NCI-H774 (cell line): Measurements from ENCODE around the gene NEU4.
"Not testable (repeated sequence)": the region's sequence is repeated elsewhere in the genome, so short reads cannot be mapped to it uniquely, and the experiment has no call there.

Experiments
- DNase-seq: peaks from one replicate; lab custom pipeline; 2025; lab: John Stamatoyannopoulos, UW

The NEU4 gene

DNA sequence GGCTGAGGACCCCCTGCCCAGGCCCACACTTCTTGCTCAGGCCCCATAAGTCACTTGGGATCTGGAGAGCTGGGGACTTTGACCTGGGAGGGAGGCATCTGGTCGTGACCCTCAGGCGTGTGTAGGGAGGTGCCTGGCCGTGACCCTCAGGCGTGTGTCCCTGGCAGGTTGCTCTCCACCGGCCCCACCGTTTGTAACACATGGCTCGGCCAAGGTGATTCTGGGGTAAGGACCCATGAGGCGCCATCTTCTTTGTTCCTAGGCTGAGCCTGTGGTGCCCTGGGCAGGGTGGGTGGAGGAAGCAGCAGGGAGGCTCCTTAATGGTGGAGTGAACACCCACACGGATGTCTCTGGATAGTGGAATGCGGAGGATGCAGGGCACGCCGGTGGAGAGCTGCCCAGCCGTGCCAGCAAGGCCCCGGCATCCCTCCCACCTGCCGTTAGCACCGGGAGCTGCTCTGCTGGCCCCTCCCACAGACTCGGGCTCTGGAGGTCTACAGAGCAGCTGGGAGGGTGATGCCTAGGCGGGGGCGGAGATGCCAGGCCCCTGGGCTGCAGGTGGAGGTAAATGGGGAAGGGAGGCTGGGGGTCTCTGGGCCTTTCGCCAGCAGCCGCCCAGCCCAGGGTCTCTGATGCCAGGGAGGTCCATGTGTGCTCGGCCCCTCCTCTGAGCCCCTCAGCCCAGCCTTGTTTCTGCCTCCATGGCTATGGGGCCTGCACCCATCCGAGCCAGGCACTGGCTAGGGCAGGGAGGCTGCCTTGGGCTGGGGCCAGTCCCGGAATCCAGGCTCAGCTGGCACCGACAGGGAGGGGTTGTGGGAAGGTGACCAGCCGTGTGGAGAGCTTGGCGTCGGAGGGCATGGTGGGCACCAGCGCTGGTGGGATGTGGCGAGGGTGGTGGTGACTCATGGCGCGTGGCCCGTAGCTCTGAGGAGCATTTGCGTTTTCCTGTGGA is 33.5 kb upstream of the NEU4 start:
- DNase-seq, result no peak

DNA sequence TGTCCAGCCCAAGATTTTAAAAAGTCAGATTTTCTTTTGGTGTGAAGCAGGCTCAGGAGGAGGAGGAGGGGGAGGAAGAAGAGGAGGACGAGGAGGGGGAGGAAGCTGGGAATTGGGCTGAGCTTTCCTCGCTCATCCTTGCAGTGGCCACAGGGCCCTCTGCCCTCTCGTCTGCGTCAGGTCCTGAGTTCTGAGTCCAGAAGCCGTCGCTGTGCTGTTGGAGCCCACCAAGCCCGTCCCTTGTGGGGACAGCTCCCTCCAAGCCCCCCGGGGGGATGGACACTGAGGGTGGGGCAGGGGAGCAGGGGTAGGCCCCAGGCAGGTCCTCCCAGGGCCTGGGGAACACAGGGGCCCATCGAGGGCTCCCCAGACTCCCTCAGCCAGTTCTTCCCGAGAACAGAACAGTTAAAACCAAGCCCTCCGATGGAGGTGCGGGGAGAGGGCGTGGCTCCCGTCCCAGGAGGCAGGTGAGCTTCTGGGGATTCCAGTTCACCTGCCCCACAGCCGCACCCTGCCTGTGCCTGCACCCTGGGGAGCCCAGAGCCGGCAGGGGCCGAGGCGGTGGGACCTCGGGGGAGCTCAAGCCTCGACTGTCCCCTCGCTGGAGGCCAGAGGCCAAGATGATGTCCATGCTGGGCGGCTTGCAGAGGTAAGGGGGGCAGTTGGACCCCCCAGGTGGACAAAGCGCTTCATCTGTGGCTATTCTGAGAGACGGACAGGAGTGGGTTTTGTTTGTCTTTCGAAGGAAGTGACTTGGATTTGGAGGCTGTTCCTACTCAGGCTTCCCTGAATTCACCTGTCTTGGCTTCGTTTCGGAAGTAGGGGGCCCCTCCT is 32.4 kb upstream of the NEU4 start, which contains the start of gene GAL3ST2:
Gene GAL3ST2 (plus strand): TSS at position 487 of the 834 bp plus-strand sequence. CDS start 134 bp downstream, at position 621.
- no peak for DNase-seq

GRCh38 chr2:241777170-241777685 is 31.8 kb upstream of the NEU4 start:
- no peak for DNase-seq

GRCh38 chr2:241777686-241778627 is 31.0 kb upstream of the NEU4 start:
- no peak for DNase-seq

GRCh38 chr2:241780939-241781569 is 27.9 kb upstream of the NEU4 start:
- no peak for DNase-seq

DNA sequence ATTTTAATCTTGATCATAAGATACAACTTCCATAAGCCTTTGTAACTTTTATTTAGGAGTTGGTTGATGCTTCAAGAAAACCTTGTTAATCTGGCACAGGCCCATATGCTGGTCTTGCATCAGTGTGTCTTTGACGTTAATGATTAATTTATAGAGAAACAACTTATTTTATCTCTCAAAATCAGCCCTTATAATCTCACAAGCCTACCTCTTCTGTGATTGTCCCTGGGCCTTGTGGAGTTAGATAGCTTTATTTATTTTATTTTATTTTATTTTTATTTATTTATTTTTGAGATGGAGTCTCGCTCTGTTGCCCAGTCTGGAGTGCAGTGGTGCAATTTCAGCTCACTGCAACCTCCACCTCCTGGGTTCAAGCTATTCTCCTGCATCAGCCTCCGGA is 26.9 kb upstream of the NEU4 start:
- DNase-seq, result not testable (repeated sequence)

DNA sequence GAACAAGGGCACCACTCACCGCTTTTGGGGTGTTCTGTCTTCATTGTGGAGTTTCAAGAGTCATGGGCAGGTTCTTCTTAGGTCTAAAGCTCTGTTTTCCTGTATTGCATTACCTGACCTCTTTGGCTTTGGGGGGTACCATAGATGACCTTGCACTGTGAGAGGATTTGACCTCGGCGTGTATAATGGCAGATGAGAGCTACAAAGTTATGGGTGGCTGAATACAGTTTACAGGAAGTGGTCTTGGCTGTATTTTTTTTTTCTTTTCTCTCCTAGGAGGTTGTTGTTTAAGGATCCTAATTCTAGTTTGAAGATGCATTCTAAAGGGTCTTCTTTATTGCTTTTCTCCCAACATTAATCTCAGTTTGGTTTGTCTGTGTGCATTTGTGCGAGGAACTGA is 20.9 kb upstream of the NEU4 start:
- no peak for DNase-seq

- DNase-seq, result no peak
Measured at GRCh38 chr2:241788572-241788971, 20.4 kb upstream of the NEU4 start.

- DNase-seq, result not testable (repeated sequence)
Measured at GRCh38 chr2:241791385-241791784, 17.6 kb upstream of the NEU4 start.

DNA sequence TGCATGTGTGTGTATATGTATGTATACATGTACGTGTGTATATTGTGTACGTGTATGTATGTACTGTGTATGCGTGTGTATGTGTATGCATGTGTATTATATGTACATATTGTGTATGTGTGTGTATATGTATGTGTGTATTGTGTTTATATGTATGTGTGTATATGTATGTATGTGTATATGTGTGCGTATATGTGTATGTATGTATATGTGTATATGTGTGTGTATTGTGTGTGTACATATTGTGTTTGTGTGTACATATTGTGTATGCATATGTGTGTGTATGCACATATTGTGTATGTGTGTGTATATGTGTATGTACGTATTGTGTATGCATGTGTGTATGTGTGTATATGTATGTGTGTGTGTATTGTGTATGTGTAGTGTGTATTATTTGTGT is 15.6 kb upstream of the NEU4 start:
- DNase-seq, result no peak

GRCh38 chr2:241794250-241794823 is 14.7 kb upstream of the NEU4 start:
- DNase-seq, result no peak

GRCh38 chr2:241795021-241795999 is 13.7 kb upstream of the NEU4 start:
- no peak for DNase-seq

- DNase-seq, result no peak
Measured at GRCh38 chr2:241796209-241796608, 12.8 kb upstream of the NEU4 start.

DNA sequence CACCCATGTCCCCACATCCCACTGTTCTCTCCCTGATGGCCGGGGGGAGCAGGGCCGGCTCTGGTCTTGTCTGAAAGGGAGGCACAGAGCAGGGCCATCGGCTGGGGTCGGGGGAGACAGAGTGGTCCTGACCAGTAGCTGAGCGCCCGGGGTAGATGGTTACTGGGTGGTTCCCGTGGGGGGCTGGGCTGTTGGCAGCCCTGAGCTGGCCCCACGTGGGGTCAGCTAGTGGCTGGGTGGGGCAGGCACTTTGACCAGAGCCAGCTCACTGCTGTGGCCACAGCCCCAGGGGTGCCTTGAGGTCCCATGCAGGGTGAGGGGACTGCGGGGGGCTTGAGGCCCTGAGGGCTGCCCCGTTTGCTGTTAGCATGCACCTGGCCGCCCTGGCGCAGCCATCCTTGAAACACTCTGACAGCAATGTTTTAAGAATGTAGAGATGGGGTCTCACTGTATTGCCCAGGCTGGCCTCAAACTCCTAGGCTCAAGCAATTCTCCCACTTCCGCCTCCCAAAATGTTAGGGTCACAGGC is 12.3 kb upstream of the NEU4 start:
- no peak for DNase-seq

- no peak for DNase-seq
Measured at GRCh38 chr2:241797441-241798080, 11.4 kb upstream of the NEU4 start.

DNA sequence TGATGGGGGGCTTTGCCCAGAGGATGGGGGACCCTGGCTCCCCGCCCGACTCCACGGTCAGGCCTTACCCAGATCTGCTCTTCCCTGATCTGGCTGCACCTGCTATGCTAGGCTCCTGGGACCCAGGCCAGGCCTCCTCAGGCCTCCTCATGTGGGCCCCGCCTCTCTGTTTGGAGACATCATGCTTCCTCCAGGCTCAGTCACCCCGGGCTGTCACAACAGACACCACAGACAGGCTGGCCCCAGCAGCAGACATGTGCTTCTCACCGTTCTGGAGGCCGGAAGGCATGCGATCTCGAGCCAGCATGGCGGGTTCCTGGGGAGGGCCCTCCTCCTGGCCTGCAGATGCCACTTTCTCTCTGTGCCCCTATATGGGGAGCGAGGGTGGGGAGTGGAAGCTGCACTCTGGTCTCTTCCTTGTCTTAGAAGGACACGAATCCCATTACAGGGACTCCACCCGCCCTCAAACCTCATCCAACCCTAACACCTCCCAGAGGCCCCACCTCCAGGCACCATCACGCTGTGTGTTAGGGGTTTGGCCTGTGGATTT is 10.8 kb upstream of the NEU4 start:
- no peak for DNase-seq

GRCh38 chr2:241798631-241799521 is 10.1 kb upstream of the NEU4 start:
- DNase-seq, result no peak
